Posterior vena cava (tissue), 2 donors: Measurements from ENCODE around the gene TYK2. TPM values are rescaled to one million over a fixed set of nuclear protein-coding genes. Genes with fewer than 3 reads are reported as not detected.
"Not testable (repeated sequence)": the region's sequence is repeated elsewhere in the genome, so short reads cannot be mapped to it uniquely, and the experiment has no call there.

Experiments used
- DNase-seq: peaks from one replicate; pipeline ENCODE4 v3.0.0-alpha.2; 2020; ENCODE audit warnings: low spot score
- intact Hi-C, 2 donors: fragments of 100-400 bp; cut with DNase I; formaldehyde crosslinking; loops; one replicate each; pipeline versions ENCODE4 v1.14.1 to v1.14.2; 2022 to 2023
- total RNA-seq, 2 donors: library from RNA; stranded (reverse); fragmentation: NEBNext Ultra II Directional; extraction: Animal tissue kit (Norgen Biotek cat#: 25700); gene quantifications; one replicate each; pipeline ENCODE4 v1.2.1, GENCODE V29; 2021
- donor health status: DM: yes; HTN: yes; CAD: no.
- donor health status: DM: yes; HTN: yes; CAD: no.

TYK2 gene
- total RNA-seq, 2 donors from 2014 or later = 67.1 to 69.3 TPM

DNA sequence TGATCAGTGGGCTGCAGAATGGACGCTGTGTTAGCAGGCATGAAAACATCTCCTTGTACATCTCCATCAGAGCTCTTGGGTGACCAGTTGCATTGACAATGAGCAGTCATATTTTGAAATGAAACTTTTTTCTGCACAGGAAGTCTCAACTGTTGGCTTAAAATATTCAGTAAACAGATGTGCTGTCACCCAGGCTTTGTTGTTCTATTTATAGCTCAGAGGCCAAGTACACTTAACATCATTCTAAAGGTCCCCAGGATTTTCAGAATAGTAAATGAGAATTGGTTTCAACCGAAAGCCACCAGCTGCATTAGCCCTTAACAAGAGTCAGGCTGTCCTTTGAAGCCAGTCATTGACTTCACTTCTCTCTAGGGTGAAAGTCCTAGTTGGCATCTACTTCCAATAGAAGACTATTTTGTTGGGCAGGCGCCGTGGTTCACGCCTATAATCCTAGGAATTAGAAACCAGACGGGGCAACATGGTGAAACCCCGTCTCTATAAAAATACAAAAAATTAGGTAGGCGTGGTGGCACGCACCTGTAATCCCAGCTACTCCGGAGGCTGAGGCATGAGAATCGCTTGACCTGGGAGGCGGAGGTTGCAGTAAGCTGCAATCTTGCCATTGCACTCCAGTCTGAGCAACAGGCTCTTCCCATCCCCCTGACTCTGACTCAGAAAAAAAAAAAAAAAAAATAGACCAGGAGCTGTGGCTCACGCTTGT lies 32.0 kb upstream of the TYK2 start:
- no peak for DNase-seq
- intact Hi-C loops = no loop called here

DNA sequence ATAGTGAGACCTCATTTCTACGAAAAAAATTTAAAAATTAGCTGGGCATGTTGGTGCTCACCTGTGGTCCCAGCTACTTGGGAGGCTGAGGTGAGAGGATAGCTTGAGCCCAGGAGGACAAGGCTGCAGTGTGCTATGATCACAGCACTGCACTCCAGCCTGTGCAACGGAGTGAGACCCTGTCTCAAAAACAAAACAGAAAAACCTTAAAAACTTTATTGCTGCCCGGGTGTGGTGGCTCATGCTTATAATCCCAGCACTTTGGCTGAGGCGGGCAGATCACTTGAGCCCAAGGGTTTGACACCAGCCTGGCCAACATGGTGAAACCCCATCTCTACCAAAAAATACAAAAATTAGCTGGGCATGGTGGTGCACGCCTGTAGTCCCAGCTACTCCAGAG lies 30.9 kb upstream of the TYK2 start:
- DNase-seq, intact Hi-C loops: not testable (repeated sequence)

DNA sequence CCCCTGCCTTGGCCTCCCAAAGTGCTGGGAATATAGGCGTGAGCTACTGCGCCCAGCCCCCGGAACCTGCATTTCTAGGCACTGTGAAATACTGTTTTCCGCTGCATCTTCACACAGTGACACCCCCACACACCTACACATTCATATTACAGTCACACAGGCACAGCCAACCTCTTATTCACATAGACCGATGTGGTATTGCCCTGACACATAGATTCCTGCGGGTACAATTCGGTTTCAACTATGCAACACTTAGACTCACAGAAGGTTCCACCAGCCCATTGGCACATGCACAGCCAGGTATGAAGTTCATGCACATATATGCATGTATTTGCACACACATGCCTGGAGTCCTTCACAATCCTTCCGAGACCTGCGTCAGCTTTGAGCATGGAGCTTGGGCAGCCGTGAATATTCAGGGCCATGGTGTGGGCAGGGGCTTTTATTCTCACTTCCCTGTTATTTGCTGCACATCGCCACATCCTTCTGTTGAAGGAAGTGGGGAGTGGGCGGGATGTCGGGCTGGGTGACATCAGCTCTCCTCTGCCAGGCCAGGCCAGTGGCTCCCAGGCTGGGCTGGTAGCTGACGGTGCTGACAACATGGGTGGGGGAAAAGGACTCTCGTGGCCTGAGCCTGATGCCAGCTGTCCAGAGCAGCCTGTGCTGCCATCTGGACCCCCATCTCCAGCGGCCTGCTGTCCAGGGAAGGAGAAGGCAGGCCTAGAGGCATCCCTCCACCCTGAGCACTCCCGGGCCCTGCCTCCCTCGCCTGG lies 28.3 kb upstream of the TYK2 start:
- no peak for DNase-seq
- intact Hi-C loops = loop anchor here (1.0 to 10.0 kb wide), 2 partner anchors 15 to 166 kb away; no protein-coding TSS in a partner anchor

DNA sequence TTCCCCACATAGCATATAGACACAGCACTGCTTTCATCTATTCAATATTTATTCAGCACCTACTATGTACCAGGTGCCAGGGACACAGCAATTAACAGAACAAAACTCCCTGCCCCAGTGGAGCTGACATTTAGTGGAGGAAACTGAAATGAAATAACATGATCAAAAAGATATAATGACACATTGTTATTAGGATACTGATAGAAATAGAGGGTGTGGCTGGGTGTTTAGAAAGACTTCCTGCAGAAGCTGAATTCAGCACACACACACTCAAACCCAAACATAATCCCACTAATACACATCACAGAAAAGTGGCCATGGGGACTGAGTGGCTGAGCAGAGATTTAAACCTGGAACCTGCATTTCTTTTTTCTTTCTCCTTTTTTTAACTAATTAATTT lies 26.7 kb upstream of the TYK2 start:
- intact Hi-C loops = loop anchor here in 1 of 2 donors (10.0 kb wide), 1 partner anchor 168 kb away; no protein-coding TSS in a partner anchor
- DNase-seq = no peak

DNA sequence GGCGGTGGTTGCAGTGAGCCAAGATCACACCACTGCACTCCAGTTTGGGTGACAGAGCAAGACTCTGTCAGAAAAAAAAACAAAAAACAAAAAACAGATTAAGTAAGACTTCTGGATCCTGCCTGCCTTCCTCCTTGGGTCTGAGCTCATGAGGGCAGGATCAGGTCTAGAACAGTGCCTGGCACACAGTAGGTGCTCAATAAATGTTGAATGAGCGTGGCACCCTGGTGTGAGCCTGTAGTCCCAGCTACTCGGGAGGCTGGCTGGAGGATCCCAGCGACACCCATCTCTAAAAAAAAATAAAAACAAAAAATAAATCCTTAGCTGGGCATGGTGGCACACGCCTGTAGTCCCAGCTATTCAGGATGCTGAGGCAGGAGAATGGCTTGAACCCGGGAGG lies 25.8 kb upstream of the TYK2 start:
- intact Hi-C loops = loop anchor here in 1 of 2 donors (10.0 kb wide), 1 partner anchor 169 kb away; no protein-coding TSS in a partner anchor
- DNase-seq = no peak

DNA sequence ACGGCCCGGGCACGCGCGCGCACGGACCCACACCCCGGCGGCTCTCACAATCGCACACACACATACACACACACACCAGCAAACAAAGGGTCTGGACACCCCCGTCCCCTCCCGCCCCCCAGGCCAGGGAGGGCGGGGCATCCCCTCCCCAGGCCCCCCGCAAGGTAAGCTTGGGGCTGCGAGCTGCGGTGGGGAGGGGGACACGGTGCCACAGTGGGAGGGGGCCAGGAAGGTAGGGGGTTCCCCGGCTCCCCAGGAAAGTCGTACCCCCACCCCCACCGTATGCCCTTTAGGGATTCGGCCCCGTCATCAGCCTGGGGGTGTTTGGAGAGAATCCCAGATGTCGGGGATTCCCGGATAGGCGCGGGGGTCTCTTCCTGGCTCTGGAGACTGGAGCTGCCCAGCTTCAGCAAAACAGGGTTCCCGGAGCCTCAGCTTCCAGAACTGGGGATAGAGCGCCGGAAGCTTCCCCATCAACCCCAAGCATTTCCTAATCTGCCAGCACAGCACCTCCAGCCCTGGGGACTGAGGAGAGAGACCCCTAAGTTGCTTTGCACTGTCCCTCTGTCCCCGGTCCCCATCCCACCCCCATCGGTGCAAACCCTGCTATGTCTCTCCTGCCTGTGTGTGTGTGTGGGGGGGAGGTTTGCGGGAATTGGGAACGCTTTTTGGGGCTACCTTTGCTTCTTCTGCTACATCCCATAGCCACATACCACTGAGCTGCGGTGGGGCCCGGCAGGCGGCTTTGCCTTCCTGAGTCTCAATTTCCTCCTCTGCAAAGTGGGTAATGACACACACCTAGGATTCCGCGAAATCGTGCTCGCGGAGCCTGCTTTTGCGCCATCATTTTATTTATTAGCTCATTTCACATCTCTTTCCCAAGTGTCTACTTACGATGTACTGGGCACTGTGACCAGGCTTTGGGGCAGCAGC lies 24.8 kb upstream of the TYK2 start:
- intact Hi-C loops = loop anchor here in 1 of 2 donors (10.0 kb wide), 1 partner anchor 170 kb away; no protein-coding TSS in a partner anchor

DNA sequence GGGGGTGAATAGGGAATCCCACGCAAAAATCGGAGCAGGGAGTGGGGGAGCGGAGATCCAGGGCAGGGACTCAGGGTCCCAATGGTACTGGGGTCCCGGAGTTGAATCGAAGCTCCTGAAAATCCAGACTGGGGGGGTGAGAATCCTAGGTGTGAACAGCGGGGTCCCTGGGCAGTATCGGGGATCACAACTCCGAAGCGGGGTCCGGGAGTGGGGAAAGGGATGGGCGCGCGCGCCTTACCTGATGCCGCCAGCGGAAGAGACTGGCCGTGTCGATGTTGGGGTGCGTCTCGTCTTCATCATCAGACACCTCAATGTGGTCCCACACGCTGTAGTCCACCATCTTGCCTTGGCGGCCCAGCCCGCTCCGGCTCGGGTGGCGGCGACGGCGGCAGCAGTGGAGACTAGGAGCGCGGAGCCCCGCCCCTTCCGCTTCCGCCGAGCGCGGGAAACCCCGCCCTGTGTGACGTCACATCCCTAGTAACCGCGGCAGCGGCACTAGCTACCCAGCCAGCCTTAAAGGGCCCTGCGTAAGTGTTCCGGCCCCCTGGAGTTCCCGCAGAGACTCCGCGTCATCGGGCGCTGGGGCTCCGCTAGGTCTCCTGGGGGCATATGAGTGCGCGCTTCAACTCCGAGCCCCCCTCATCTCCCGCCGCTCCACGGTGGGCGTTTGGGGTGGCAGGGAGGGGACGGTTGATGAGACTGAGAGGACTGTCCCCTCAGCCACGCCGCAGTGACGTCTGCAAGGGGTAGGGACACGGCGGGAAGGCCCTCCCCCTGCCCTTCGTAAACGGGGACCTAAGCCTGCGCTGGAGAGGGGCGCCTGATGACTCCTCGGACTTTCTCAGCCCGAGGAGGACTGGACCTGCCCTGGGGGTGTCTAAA lies 23.0 kb upstream of the TYK2 start, which contains the start of gene CDC37:
TSS of gene CDC37 (minus strand) at position 406 of the 885 bp plus-strand sequence. CDS start at position 343, 63 bp downstream.
- peak; percentile 99 for DNase-seq
- intact Hi-C loops = loop anchor here in 1 of 2 donors (10.0 kb wide), 1 partner anchor 171 kb away; no protein-coding TSS in a partner anchor

More for the DNA sequence above, 24.8 kb upstream of the TYK2 start:
- no peak for DNase-seq

DNA sequence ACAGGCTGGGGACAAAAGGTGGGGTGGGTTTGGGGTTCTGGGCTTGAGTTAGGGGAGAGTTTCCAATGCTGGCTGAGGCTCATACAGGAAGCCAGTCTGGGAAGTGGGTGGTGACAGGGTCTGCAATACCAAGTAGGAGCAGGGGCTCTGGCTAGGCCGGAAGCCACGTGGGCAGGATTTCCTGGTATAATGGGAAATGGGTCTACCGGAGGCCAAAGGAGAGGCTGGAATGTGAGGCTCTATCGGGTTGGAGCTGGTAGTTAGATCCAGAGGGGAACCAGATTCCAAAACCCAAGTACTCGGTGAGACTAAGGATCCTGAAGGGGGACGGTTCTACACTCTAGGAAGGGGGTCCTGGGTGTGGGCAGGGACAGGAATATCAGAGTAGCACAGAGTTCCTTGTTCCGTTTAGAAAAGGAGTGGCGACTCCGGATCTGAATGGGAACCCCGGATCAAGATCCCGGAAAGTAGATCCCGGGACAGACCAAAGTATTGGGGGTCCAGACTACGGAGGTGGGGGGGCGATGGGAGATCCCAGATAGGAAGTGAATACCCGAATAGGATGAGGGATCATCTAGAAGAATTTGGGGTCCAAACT lies 22.2 kb upstream of the TYK2 start:
- intact Hi-C loops = loop anchor here in 1 of 2 donors (10.0 kb wide), 1 partner anchor 172 kb away; no protein-coding TSS in a partner anchor
- DNase-seq = no peak

DNA sequence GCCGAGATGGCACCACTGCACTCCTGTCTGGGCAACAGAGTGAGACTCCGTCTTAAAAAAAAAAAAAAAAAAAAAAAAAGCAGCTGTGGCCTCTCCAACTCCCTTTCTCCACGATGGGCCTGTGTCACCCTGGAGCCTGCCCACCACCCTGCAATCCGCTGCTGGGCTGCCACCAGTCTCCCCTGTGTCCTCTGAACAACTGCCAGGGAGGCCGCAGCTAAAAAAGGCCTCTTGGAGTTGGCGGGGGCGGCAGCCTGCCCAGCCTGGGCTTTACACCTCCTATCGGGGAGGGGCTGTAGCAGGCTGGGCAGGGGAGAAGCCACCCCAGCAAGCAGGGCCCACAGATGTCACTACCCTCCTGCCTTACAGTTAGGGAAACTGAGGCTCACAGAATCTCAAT lies 19.5 kb upstream of the TYK2 start:
- no peak for DNase-seq
- intact Hi-C loops = loop anchor here in 1 of 2 donors (10.0 kb wide), 1 partner anchor 175 kb away; no protein-coding TSS in a partner anchor

DNA sequence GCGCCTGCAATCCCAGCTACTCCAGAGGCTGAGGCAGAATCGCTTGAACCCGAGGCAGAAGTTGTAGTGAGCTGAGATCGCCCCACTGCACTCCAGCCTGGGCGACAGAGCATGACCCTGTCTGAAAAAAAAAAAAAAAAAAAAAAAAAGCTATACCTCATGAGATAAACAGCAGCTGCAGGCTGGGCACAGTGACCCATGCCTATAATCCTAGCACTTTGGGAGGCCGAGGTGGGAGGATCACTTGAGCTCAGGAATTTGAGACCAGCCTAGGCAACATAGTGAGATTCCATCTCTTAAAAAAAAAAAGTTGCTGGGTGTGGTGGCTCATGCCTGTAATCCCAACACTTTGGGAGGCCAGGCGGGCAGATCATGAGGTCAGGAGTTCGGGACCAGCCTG lies 19.0 kb upstream of the TYK2 start:
- intact Hi-C loops, DNase-seq: not testable (repeated sequence)

DNA sequence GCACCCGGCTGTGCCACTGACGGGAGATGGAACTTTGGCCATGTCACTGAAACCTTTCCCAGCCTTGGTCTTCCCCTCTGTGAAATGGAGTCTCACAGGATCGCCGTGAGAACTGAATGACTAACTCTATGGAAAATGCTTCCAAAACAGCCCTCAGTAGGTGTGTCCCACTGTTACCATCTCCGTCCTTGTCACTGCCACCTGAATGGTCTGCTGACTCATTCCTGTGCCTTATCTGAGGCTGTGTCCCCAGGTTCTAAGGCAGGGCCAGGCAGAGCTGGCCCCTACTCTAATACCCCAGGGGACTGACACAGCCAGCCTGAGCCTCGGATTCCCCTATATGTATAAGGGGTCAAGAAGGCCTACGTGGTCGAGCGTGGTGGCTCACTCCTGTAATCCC lies 18.4 kb upstream of the TYK2 start:
- DNase-seq = no peak
- intact Hi-C loops = no loop called here

DNA sequence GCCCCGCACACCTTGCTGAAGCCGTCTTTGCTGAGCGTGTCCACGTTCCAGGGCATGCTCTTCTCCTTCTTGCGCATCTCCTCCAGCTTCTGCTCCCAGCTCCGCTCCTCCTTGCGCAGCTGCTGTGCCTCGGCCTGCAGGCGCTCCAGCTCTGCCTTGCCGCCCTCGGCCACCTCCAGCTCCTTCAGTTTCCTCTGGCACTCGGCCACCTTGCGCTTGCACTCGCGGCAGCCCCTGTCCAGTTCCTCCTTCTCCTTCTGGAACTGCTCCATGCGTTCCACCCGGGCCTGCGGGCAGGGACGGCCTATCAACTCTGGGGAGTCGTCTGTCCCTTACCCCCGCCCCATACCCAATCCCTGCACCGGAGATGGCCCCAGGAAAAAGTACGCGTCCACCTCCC lies 15.5 kb upstream of the TYK2 start:
- intact Hi-C loops = no loop called here
- no peak for DNase-seq

DNA sequence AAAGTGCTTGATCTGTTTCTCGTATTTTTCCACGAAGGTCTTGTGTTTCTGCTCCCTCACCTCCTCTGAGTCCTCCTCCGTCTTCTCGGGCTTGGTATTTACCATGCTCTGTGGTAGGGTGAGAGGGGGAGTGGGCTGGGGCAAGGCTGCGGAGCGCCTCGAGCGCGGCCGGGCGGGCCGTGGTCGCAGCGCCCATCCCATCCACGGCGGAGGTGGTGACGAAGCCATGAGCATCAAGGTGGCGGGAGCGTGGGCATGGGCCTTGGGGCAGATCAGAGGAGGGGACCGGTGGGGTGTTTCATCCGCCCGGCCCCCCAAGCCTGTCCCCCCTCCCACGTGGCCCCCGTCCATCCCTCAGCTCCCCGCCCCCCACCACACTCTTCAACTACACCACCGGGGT lies 15.1 kb upstream of the TYK2 start:
- intact Hi-C loops = no loop called here
- no peak for DNase-seq

DNA sequence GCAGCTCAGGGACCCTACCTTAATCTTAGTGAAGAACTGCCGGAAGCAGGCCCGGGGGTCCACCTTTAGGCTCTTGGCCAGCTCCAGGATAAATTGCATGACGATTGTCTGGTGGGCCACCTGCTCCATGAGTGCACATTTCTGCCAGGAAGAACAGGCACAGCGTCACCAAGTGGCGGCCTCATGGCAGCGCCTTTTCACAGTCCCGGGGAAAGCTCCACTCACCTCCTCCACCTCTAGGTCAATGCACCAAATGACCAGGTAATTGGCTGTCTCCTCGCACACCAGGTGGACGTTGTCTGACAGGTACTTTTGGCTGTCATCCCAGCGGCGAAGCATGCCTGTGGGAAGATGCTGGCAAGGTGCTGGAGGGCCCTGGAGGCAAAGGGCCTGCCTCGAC lies 14.6 kb upstream of the TYK2 start:
- intact Hi-C loops = no loop called here
- DNase-seq = no peak

DNA sequence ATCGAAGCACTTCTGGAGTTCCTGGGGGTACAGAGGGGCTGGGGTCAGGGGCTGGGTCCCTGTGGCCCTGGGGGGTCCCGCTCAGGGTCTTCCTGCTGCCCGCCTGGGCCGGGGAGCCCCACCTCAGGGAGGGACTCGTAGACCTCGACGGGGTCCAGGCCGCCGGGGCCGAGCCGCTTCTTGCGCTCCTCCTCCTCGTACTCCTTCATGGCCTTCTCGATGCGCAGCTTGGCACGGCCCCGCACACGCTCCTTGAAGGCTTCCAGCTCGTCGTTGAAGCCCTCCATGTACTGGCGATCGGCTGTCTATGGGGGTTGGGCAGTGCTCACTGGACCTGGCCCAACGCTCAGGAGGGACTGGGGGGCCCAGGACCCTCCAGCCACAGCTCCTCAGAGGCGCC lies 12.8 kb upstream of the TYK2 start:
- no peak for DNase-seq
- intact Hi-C loops = no loop called here

DNA sequence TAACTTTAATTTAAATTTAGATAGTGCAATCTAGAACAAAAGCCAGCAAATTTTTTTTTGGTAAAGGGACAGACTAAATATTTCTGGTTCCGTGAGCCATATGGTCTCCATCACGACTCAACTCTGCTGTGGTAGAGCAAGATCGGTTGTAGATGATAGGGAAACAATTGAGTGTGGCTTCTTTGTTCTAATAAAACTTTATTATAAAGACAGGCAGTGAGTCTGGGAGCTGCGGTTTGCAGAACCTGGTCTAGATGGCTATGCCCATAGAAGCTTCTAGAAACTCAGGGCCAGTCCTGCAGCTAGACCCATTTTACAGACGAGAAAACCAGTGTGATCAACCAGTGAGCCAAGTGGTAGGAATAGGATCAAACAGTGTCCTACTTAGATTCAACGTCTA lies 11.7 kb upstream of the TYK2 start:
- intact Hi-C loops = no loop called here
- no peak for DNase-seq

DNA sequence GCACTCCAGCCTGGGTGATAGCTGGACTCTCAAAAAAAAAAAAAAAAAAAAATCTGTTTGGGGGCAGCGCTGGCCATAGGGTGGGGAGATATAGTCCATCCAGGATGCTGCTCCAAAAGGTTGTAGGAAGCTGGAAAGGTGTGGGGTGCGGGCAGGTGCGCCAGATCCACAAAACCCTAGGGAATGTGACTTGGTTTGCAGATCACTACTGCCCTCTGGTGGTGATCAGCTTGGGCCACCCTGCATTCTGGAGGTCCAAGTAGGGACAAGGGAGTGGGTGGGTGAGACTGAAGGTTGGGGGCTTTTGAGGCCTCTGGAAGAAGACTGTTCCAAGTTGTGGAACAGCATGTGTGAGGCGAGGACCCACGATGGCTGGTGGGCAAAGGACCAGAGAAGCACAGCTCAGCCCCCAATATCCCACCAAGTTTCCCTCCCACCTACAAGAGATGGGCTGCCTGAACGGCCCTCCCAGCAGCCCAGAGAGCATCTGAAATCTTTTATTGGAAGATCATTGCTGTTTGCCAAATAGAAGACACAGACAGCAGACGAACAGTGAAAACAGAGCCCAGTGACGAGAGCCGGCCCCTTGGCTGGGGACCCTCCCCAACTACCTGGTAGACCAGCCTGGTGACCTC lies 10.4 kb upstream of the TYK2 start:
- peak; percentile 85 for DNase-seq
- intact Hi-C loops = loop anchor here in 1 of 2 donors (2.0 kb wide), 1 partner anchor 122 kb away; no protein-coding TSS in a partner anchor
